A549 treated with Hydrocortisone at 1 μM for 4 hours (cell line): ENCODE results near the gene ZNG1A. TPM values are rescaled to one million over a fixed set of nuclear protein-coding genes. Genes with fewer than 3 reads are reported as not detected.

Experiments
- total RNA-seq: library from RNA; stranded (reverse); fragments of 200-300 nt; extraction: Qiagen RNA extraction; gene quantifications from 5 replicates; pipeline ENCODE4 v1.2.3, GENCODE V29; 2022

ZNG1A gene
- 25.7 to 29.3 TPM (median 27.3 TPM) in 5 replicates for total RNA-seq

GRCh38 chr9:178970-179383 is at the start of gene ZNG1A:
Gene ZNG1A, minus strand, starts transcription at chr9:179056. Its CDS starts 87 bp downstream, at chr9:178969.

GRCh38 chr9:214648-215493 is 36.0 kb upstream of the ZNG1A start, which contains the start of gene DOCK8:
Gene DOCK8, plus strand, starts transcription at chr9:214865. Its CDS starts 112 bp downstream, at chr9:214977.

GRCh38 chr9:117995-118467 is 60.8 kb downstream of the ZNG1A start, which contains the start of gene FOXD4:
Gene FOXD4, minus strand, starts transcription at chr9:118417. Its CDS starts 298 bp downstream, at chr9:118119.

Other genes starting within 250 kb of the ZNG1A start
- gene WASHC1, start 149.6 kb downstream of the ZNG1A start, total RNA-seq, result 7.1 to 12.3 TPM (median 11.7 TPM) in 5 replicates
- 0.23 to 0.55 TPM (median 0.44 TPM) in 5 replicates for gene FOXD4, start 60.6 kb downstream of the ZNG1A start, total RNA-seq
- 0.20 to 0.46 TPM (median 0.37 TPM) in 5 replicates for gene DOCK8, start 35.8 kb upstream of the ZNG1A start, total RNA-seq